Kasumi-1 (cell line): ENCODE results near the gene RPS18.

Experiments used
- DNase-seq, 2 experiments: peaks; one replicate each; lab custom pipeline; 2025; lab: John Stamatoyannopoulos, UW

Gene RPS18

GRCh38 chr6:33314943-33315792 is 43.3 kb downstream of the RPS18 start:
- no peak for DNase-seq

- DNase-seq, result no peak
These were observed 44.1 kb downstream of the RPS18 start for GRCh38 chr6:33315793-33316602.

GRCh38 chr6:33316603-33317418 is 44.9 kb downstream of the RPS18 start:
- DNase-seq, result no peak

- peak; percentile 56 for DNase-seq
These were observed 45.5 kb downstream of the RPS18 start for GRCh38 chr6:33317419-33317668.

- peak; percentile 95 to 98 for DNase-seq
These were observed 46.0 kb downstream of the RPS18 start, which contains the start of gene ZBTB22 for GRCh38 chr6:33317669-33318425. ZBTB22 (minus strand) TSS chr6:33317744; CDS start chr6:33316916, 828 bp downstream.

GRCh38 chr6:33318426-33319073 is 46.7 kb downstream of the RPS18 start:
- DNase-seq, result no peak

GRCh38 chr6:33319939-33320314 is 48.1 kb downstream of the RPS18 start:
- DNase-seq, result no peak

GRCh38 chr6:33320315-33321181 is 48.7 kb downstream of the RPS18 start:
- DNase-seq, result no peak

- no peak for DNase-seq
These were observed 49.4 kb downstream of the RPS18 start for GRCh38 chr6:33321227-33321626.

- no peak for DNase-seq
These were observed 51.7 kb downstream of the RPS18 start for GRCh38 chr6:33323623-33323948.

- peak; percentile 9 to 28 for DNase-seq
These were observed 52.2 kb downstream of the RPS18 start for GRCh38 chr6:33324125-33324524.
